Anterior cingulate cortex (tissue), 58 donors: Measurements from ENCODE around the gene PEX5L.

Experiments
- DNase-seq, 58 donors: peaks; one replicate each; lab custom pipeline; 2025; lab: John Stamatoyannopoulos, UW

PEX5L gene

DNA sequence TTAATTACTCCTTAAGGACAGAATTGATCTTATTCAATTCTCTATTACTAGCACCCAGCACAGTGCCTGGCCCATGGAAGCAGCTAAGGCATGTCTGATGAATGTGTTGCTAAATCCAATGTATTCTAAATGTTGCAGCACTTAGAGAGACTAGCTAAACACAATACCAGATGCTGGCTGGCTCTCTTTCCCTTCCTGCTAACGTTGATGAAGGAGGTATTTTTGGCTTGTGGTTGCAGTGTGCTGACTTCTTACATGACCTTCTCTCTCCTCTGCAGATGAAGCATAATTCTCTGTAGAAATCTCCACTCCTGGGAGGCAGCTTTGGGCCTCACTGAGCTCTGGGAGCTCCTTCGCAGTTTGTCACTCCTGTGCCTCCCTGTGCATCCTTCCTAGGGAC, 183.6 kb downstream of the PEX5L start:
- DNase-seq, result no peak

DNA sequence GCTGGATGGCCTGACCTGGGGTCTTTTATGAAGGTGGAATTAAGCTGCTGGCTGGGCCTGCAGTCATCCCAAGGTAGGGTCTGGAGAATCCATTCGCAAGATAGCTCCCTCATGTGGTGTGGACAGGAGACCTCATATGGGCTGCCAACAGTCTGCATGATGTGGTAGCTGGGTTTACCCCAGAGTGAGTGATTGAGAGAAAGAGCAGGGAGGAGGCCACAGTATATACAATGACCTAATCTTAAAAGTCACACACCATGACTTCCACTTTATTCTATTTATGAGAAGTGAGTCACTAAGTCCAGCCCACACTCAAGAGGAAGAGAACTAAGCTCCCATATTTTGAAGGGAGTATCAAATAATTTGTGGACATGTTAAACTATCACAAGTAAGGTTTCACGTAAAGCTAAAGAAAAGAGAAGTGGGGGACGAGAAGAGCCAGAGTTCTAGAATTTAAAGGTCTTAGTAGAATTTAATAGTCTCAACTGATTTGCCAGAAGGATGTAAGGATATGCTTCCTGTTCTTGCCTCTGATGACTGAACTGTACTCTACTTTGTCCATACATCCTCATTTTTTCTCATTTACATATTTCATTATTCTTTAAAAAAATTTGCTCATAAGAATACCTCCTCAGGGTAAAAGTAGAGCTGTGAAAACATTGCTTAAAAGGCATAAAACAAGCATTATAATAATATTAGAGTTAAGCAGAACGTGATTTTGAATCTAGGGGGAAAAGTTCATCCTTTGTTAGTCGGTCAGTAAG, 184.4 kb downstream of the PEX5L start:
- DNase-seq, result no peak

GRCh38 chr3:179848711-179849110, 188.0 kb downstream of the PEX5L start:
- no peak for DNase-seq

- no peak for DNase-seq
Observed at GRCh38 chr3:179842061-179842460, 194.7 kb downstream of the PEX5L start.

GRCh38 chr3:179840985-179841384, 195.8 kb downstream of the PEX5L start:
- DNase-seq, result peak in 20 of 58 donors; percentile 5 to 48 (median 18)

- DNase-seq, result peak in 1 of 58 donors; percentile 23
Observed at GRCh38 chr3:179837374-179837773, 199.4 kb downstream of the PEX5L start.

- DNase-seq, result no peak
Observed at GRCh38 chr3:179833294-179833693, 203.4 kb downstream of the PEX5L start.

DNA sequence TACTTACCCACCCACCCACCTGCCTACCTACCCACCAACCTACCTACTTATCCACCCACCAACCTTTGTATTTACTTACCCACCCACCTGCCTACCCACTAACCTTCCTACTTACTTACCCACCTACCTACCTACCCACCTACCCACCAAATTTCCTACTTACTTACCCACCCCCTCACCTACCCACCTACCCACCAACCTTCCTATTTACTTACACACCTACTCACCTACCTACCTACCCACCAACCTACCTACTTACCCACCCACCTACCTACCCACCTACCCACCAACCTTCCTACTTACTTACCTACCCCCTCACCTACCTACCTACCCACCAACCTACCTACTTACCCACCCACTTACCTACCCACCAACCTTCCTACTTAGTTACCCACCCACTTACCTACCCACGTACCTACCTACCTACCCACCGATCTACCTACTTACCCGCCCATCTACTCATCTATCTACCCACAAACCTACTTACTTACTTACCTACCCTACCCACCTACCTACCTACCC, 204.3 kb downstream of the PEX5L start:
- DNase-seq, result no peak

DNA sequence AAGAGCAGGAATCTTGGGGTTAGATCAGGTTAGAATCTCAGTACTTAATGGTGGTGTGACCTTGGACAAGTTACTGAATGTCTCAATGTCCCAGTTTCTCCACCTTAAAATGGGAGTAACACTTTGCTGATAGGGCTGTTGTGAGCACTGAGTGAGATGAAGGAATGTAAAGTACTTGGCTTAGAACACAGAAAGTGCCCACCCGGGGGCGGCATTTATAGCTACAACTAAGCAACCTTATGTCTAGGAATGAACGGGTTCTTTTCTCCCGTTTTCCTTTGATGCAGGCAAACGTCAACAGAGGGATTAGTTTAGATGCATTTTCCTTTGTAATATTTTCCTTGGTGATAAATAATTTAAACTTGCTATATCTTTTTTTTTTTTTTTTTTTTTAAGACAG, 207.3 kb downstream of the PEX5L start:
- no peak for DNase-seq

DNA sequence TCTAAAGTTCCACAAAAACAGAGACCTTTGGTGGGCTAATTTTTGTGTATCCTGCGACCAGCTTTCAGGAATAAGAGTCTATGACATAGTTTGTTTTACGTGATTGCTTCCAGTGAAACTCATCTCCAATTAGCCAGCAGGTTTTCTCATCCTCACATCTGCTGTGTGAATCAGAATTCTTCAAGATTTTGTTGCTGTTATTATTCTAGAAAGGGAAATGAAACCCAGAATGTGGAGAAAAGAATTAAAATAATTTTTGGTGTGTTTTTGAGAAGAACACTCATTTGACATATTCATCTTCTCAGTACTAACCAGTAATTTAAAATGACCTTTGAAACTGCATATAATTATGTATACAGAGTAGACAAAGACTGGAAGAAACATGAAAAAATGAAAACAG, 208.0 kb downstream of the PEX5L start:
- peak in 1 of 58 donors; percentile 18 for DNase-seq

DNA sequence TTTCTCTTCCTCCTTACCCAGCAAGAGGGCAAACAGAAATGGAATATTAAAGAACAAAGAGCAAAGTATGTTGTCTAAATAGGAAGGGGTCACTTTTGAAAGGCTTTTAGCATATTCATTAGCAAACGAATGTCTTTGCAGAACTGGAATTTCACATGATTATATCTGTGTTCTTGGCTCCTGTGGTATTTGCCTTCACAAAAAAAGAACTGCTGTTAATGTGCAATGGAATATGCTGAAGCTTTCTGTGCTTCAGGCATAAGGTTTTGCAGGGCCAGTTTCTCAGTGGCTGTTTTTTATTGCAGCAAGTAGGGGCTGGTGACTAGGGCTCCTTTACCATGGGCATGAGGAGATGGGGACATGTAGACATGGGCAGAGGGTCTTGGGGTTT, 210.5 kb downstream of the PEX5L start:
- DNase-seq, result no peak

DNA sequence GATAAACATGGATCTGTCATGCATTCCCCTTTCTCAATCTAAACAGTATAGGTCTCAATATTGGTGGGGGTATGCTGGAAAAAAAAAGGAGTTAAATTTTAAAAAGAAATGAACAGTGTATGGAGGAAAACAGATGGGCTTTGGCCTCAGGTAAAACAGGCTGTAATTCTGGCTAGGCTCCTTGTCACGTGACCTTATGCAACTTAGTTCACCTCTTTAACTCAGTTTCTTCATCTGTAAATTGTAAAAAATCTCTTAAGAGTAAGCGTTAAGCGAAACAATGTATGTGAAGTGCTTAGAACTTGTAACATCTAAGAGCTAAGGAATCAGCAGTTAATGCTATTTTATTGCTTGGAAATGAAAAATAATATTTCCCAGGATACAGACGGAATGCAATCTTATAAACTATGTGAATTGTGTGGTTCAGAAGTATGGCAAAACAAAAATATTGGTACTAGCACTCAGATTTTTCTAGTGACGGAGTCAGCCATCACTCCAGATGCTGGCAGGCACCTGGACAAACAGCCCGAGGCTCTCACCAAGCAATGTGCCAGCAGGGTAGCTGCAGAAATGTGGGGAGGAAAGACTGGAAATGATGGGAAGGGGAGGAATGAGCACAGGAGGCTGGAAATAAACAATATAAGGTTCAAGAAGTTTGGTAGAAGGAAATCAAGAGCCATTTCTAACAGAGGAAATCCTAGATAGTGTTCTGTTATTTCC, 211.1 kb downstream of the PEX5L start:
- no peak for DNase-seq

- DNase-seq, result no peak
Observed at GRCh38 chr3:179822296-179822695, 214.4 kb downstream of the PEX5L start.

DNA sequence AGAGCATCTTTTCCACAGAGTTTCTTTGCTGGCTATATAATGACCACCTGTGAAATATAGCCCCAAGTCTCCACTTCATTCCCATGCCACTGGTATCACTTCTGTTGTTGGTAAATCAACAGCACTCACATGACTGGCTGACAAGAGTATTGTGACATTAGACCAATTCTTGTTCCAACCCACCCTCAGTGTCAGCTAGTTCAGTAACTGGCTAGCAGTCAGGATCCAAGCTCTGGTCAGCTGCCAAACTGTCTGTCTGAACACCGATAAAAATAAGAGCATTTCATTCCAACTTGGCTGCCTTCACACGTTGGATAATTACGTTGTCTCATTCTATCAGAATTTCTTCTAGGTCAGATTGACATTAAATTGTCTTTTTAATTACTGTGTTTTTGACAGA, 217.4 kb downstream of the PEX5L start:
- peak in 1 of 58 donors; percentile 71 for DNase-seq

DNA sequence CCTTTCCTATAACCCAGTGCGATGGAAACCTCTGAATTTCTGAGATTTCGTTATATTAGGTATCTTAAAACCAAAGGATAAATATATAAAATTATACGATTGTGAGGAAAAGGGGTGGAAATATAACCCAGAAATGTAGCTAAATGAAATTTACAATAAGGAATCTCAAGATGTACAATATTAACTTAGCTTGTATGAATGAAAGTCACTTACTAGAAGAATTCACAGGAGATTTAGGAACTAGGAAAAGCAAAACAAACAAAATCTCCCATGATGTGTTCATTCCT, 224.7 kb downstream of the PEX5L start:
- DNase-seq, result no peak

- peak in 29 of 58 donors; percentile 2 to 66 (median 15) for DNase-seq
Observed at GRCh38 chr3:179811321-179812095, 225.2 kb downstream of the PEX5L start.

GRCh38 chr3:179809639-179810038, 227.1 kb downstream of the PEX5L start:
- no peak for DNase-seq

DNA sequence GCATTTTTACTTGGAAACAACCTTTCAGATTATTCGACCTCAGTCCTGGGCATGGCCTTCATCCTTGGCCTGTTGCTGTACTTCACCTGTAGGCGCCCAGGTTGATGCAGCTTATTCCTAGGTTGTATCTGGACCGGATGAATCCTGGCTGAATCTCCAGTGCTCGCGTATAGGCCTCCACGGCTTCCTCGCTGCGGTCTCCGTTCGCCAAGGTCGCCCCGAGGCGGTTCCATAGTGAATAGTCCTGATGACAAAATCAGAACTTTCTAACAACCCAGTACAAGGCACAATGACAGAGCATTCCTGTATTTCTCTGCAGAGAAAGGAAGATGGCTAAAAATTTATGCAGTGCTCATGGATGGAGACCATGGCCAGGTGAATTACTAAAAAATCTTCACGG, 229.1 kb downstream of the PEX5L start:
- DNase-seq, result no peak

- DNase-seq, result peak in 13 of 58 donors; percentile 2 to 44 (median 8)
Observed at GRCh38 chr3:179806177-179806576, 230.6 kb downstream of the PEX5L start.

DNA sequence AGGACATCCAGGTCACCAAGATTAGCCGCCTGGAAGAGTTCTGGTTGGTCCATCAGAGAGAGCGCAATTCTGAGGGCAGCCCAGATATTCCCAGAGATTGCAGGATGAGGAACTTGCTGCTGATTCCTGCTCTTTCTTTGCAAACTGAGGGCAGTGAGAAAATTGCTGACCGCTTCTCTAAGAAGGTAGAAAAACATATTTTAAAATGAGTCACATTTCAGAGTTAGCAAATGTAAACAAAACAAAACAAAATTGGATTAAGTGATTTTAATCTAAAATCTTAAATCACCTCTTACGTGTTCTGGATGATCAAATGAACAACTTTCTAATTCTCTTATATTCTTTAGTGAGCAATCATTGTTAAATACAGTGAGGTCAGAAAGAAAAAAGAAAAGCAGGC, 234.9 kb downstream of the PEX5L start:
- DNase-seq, result no peak

GRCh38 chr3:179801263-179801662, 235.5 kb downstream of the PEX5L start:
- DNase-seq, result no peak
